ENCODE results near the gene BMPR1B. TPM values are rescaled to one million over a fixed set of nuclear protein-coding genes. Genes with fewer than 3 reads are reported as not detected.

Gene BMPR1B
- polyA plus RNA-seq, 2 of the 4 experiments (the other 2 are of a cell fraction): 6.4 to 21.2 TPM

DNA sequence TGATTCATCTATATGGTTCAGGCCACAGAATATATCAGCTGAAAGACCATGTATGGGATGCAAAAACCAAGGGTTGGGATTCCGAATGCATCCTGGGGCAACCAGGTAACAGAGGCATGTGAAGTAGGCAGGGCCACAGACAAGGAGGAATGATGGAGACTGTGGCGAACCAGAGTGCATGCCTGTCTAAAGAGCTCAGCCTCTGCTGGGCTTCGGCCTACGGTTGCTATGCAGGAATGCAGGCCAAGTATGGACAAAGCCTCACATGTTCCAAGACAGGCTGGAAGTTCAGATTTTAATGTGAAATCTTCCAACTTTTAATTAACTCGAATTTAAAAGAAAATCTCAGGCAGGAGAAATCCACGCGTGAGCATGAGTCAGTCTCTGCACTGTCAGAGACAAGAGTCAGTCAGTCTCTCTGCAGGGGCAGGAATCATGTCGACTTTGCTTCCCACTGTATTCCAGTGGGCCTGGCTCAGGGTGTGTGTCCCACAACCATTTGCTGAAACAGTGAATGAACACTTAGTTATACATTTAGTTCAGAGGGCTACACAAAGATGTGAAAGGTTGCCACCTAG is 446.6 kb downstream of the BMPR1B start:
- H3K4me1 ChIP-seq: no peaks in the 10 kb centered on the region
- POLR2A ChIA-PET: no interaction called here
- 74% methylated on average over 7 of the region's 8 CpGs for WGBS (ENCODE audit: missing lambda C conversion rate)
- H3K4me2 ChIP-seq: no peak overlapping the region
- FAIRE-seq (no peak), DNase-seq (ENCODE audit: low read depth in 1 of 2, low spot score in 1 of 2) (no peak), ATAC-seq (no peak; a peak in 1 of 6 replicates)
- CTCF ChIA-PET: interaction anchor here (1.1 to 1.6 kb wide), 3 partner anchors 10 to 34 kb away, joined by 3 to 5 read pairs (median 3); no protein-coding TSS in a partner anchor
- no peak overlapping the region for H3K27ac ChIP-seq
- no peak overlapping the region for H3K4me3 ChIP-seq
- no peak for TF ChIP-seq NR3C1 (IDR thresholded peaks at IDR 0.05)
- TF ChIP-seq KDM1A (IDR thresholded peaks at IDR 0.05; ENCODE audit: low read depth): no peak
- TF ChIP-seq, protein P1, sequence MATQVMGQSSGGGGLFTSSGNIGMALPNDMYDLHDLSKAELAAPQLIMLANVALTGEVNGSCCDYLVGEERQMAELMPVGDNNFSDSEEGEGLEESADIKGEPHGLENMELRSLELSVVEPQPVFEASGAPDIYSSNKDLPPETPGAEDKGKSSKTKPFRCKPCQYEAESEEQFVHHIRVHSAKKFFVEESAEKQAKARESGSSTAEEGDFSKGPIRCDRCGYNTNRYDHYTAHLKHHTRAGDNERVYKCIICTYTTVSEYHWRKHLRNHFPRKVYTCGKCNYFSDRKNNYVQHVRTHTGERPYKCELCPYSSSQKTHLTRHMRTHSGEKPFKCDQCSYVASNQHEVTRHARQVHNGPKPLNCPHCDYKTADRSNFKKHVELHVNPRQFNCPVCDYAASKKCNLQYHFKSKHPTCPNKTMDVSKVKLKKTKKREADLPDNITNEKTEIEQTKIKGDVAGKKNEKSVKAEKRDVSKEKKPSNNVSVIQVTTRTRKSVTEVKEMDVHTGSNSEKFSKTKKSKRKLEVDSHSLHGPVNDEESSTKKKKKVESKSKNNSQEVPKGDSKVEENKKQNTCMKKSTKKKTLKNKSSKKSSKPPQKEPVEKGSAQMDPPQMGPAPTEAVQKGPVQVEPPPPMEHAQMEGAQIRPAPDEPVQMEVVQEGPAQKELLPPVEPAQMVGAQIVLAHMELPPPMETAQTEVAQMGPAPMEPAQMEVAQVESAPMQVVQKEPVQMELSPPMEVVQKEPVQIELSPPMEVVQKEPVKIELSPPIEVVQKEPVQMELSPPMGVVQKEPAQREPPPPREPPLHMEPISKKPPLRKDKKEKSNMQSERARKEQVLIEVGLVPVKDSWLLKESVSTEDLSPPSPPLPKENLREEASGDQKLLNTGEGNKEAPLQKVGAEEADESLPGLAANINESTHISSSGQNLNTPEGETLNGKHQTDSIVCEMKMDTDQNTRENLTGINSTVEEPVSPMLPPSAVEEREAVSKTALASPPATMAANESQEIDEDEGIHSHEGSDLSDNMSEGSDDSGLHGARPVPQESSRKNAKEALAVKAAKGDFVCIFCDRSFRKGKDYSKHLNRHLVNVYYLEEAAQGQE (IDR thresholded peaks at IDR 0.05): no peak
- TF ChIP-seq EP300 (IDR thresholded peaks at IDR 0.05): no peak
- TF ChIP-seq EHF (CRISPR knock-in tag; IDR thresholded peaks at IDR 0.05): no peak
- no peak for TF ChIP-seq RARB (CRISPR knock-in tag; IDR thresholded peaks at IDR 0.05)
- no peak for TF ChIP-seq BHLHE40 (IDR thresholded peaks at IDR 0.05; ENCODE audit: low read depth, low read length)
- TF ChIP-seq PHF8 (IDR thresholded peaks at IDR 0.05; ENCODE audit: borderline replicate concordance, low read depth): no peak
- no peak for TF ChIP-seq FOXS1 (CRISPR knock-in tag; IDR thresholded peaks at IDR 0.05)
- no peak for TF ChIP-seq RFX5 (IDR thresholded peaks at IDR 0.05)
- no peak for TF ChIP-seq GATA3 (IDR thresholded peaks at IDR 0.05; ENCODE audit: borderline replicate concordance)
- TF ChIP-seq MAX (IDR thresholded peaks at IDR 0.05): no peak
- no peaks in the 10 kb centered on the region for H3K9me3 ChIP-seq

DNA sequence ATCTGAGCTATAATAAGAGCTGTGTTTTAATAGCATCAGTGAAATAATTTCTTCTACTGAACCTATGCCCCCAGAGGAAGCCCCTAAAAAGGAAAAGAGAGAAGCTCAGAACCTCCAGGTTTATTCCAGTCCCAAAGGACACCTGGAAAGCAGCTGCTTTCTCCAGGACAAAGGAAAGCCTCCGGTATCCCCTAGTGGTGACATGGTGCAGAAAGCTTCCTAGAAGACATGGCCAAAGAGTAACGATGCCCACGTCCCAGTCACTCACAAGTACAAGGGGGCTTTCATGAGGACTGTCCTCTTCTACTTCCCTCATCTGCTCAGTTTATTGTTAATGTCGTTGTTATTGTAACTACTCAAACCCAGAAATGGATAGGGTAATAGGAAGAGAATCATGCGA is 447.1 kb downstream of the BMPR1B start:
- Histone ChIP-seq H3K4me2 (no peak overlapping the region), H3K27ac (no peak overlapping the region), H3K4me3 (no peak overlapping the region), H3K9me3 (no peaks in the 10 kb centered on the region), H3K4me1 (no peaks in the 10 kb centered on the region)
- ChIA-PET CTCF (interaction anchor here (0.8 to 1.6 kb wide), 4 partner anchors 9 to 39 kb away, joined by 3 to 5 read pairs (median 3); no protein-coding TSS in a partner anchor), POLR2A (no interaction called here)
- WGBS (ENCODE audit: missing lambda C conversion rate): 12% methylated on average over 5 of the region's 5 CpGs
- ATAC-seq (peak; percentile 79 to 85; a peak in 5 of 6 replicates), DNase-seq (ENCODE audit: low read depth in 1 of 2, low spot score in 1 of 2) (peak; percentile 7 to 34), FAIRE-seq (no peak)
- TF ChIP-seq BCL3 (IDR thresholded peaks at IDR 0.05) (no peak), KDM5A (IDR thresholded peaks at IDR 0.05) (no peak), RAD21 (conservative IDR thresholded peaks at IDR 0.05 in 1 of 2, IDR thresholded peaks at IDR 0.05 in 1 of 2) (peak; percentile 37 to 48; a peak in 4 of 5 replicates), FOSB (CRISPR knock-in tag; IDR thresholded peaks at IDR 0.05) (no peak), CTCF (IDR thresholded peaks at IDR 0.05) (peak; percentile 32; the same call in 2 of the 3 replicates)
